CD14-positive monocyte (primary cell): ENCODE measurements around the gene SPATA6L. TPM values are rescaled to one million over a fixed set of nuclear protein-coding genes. Genes with fewer than 3 reads are reported as not detected.

Source experiments
- DNase-seq, 3 donors: peaks; one replicate each; pipeline ENCODE4 v3.0.0-alpha.2; 2011 to 2022
- H2AFZ ChIP-seq: 2 replicates; pipeline ENCODE4 v1.6.0; 2012; ENCODE audit warnings: mild to moderate bottlenecking, low read depth, low read length, inconsistent platforms; ENCODE audit not compliant: insufficient read depth, poor library complexity, severe bottlenecking
- H3K27ac ChIP-seq, 2 donors: 1 replicate in 1 of 2; 2 replicates in 1 of 2; pipeline ENCODE4 v1.5.1; 2012 to 2013; ENCODE audit warnings: low read length in 2 of 2, control low read depth in 1 of 2, inconsistent platforms in 1 of 2, low read depth in 1 of 2, mild to moderate bottlenecking in 1 of 2
- H3K27me3 ChIP-seq, 2 donors: one replicate each; pipeline versions ENCODE4 v1.6.0 to v1.6.1; 2011 to 2013; ENCODE audit warnings: low read length in 2 of 2; ENCODE audit not compliant: control insufficient read depth in 2 of 2, insufficient read depth in 2 of 2
- H3K36me3 ChIP-seq, 2 donors: replicated peaks in 1 of 2; 1 replicate in 1 of 2; 2 replicates in 1 of 2; pipeline versions ENCODE4 v1.5.1 to v1.6.1; 2012 to 2013; ENCODE audit warnings: low read length in 2 of 2, control low read depth in 1 of 2, inconsistent platforms in 1 of 2, mild to moderate bottlenecking in 1 of 2; ENCODE audit not compliant: insufficient read depth in 2 of 2, control insufficient read depth in 1 of 2
- H3K4me1 ChIP-seq, 2 donors: 1 replicate in 1 of 2; 2 replicates in 1 of 2; pipeline versions ENCODE4 v1.5.1 to v1.6.1; 2012 to 2013; ENCODE audit warnings: low read length in 2 of 2, control low read depth in 1 of 2, inconsistent platforms in 1 of 2, mild to moderate bottlenecking in 1 of 2, moderate library complexity in 1 of 2; ENCODE audit not compliant: insufficient read depth in 2 of 2, control insufficient read depth in 1 of 2
- H3K4me2 ChIP-seq: replicated peaks from 2 replicates; pipeline ENCODE3; 2012; ENCODE audit warnings: low read length, moderate library complexity, mild to moderate bottlenecking; ENCODE audit not compliant: poor library complexity, severe bottlenecking; ENCODE audit errors: extremely low read depth
- H3K4me3 ChIP-seq, 3 experiments: fragments of 200-600 bp in 1 of 3; sonication (generic) in 1 of 3; replicated peaks in 1 of 3; 1 replicate in 2 of 3; 2 replicates in 1 of 3; pipeline ENCODE4 v1.5.1; 2011 to 2013; ENCODE audit warnings: low read length in 3 of 3, mild to moderate bottlenecking in 3 of 3, control low read depth in 2 of 3, low read depth in 2 of 3, inconsistent platforms in 1 of 3, moderate library complexity in 1 of 3
- H3K79me2 ChIP-seq: 2 replicates; pipeline ENCODE4 v1.6.0; 2012; ENCODE audit warnings: mild to moderate bottlenecking, control low read depth, inconsistent platforms, low read length, moderate library complexity; ENCODE audit not compliant: insufficient read depth
- H3K9ac ChIP-seq: 2 replicates; pipeline ENCODE4 v1.6.0; 2017; ENCODE audit warnings: low read length, mild to moderate bottlenecking; ENCODE audit not compliant: insufficient read depth, poor library complexity, severe bottlenecking
- H3K9me3 ChIP-seq, 2 donors: replicated peaks in 1 of 2; 1 replicate in 1 of 2; 2 replicates in 1 of 2; pipeline versions ENCODE4 v1.5.1 to v1.6.1; 2012 to 2013; ENCODE audit warnings: low read length in 2 of 2, control low read depth in 1 of 2; ENCODE audit not compliant: control insufficient read depth in 1 of 2, insufficient read depth in 1 of 2
- H4K20me1 ChIP-seq: 2 replicates; pipeline ENCODE4 v1.6.0; 2012; ENCODE audit warnings: mild to moderate bottlenecking, low read length, control low read depth, moderate library complexity; ENCODE audit not compliant: insufficient read depth
- H3K27ac Mint-ChIP-seq, 7 donors: one replicate each; pipeline ENCODE4 v1.8.0; 2020; ENCODE audit warnings: mild to moderate bottlenecking in 7 of 7, mixed read lengths in 7 of 7, moderate library complexity in 6 of 7, inconsistent platforms in 2 of 7
- H3K27me3 Mint-ChIP-seq, 3 donors: one replicate each; pipeline ENCODE4 v1.8.0; 2021 to 2022; ENCODE audit warnings: low read depth in 3 of 3, mild to moderate bottlenecking in 3 of 3, mixed read lengths in 3 of 3, moderate library complexity in 3 of 3, inconsistent platforms in 1 of 3
- H3K36me3 Mint-ChIP-seq, 2 donors: one replicate each; pipeline ENCODE4 v1.8.0; 2020; ENCODE audit warnings: mixed read lengths in 2 of 2, inconsistent platforms in 1 of 2, mild to moderate bottlenecking in 1 of 2
- H3K4me1 Mint-ChIP-seq: one replicate; pipeline ENCODE4 v1.8.0; 2020; ENCODE audit warnings: mild to moderate bottlenecking, mixed read lengths
- H3K4me3 Mint-ChIP-seq, 2 donors: one replicate each; pipeline ENCODE4 v1.8.0; 2020; ENCODE audit warnings: mild to moderate bottlenecking in 2 of 2, mixed read lengths in 2 of 2, moderate library complexity in 1 of 2
- H3K9me3 Mint-ChIP-seq, 7 donors: one replicate each; pipeline ENCODE4 v1.8.0; 2020 to 2022; ENCODE audit warnings: mixed read lengths in 7 of 7, mild to moderate bottlenecking in 6 of 7, moderate library complexity in 6 of 7, inconsistent platforms in 2 of 7
- CTCF ChIP-seq: fragments of 200-600 bp; IDR thresholded peaks from one replicate; pipeline ENCODE4 v1.8.0; 2022; ENCODE audit warnings: antibody characterized with exemption, mild to moderate bottlenecking
- WGBS: methylation state at CpG from one replicate; pipeline ENCODE4 v1.1.5; 2013; ENCODE audit warnings: missing lambda C conversion rate; ENCODE audit not compliant: insufficient coverage; 5-methylcytosine and 5-hydroxymethylcytosine counted together
- intact Hi-C, 2 donors: fragments of 100-400 bp; cut with micrococcal nuclease; formaldehyde crosslinking; loops; one replicate each; pipeline versions ENCODE4 v1.15.0 to v1.15.1; 2023
- polyA plus RNA-seq, 3 donors: library from polyadenylated mRNA; depleted of rRNA in 1 of 3; unstranded in 2 of 3; stranded (reverse) in 1 of 3; fragments of 300-500 nt in 2 of 3; fragments of >200 nt in 1 of 3; fragmentation: Illumina TruSeq in 2 of 3; gene quantifications; 1 replicate in 2 of 3; 2 replicates in 1 of 3; pipeline ENCODE4 v1.2.3, GENCODE V29; 2012 to 2021

SPATA6L gene
- polyA plus RNA-seq, 3 donors = not detected

GRCh38 chr9:4654538-4654937 is 11.7 kb downstream of the SPATA6L start:
- no peak for DNase-seq
- H3K27me3 Mint-ChIP-seq = peaks cover 26 to 38% (median 31%) of the 10 kb centered on the region in 3 donors
- H3K27ac ChIP-seq = no peak overlapping the region
- no peaks in the 10 kb centered on the region for H3K4me1 ChIP-seq
- H3K27me3 ChIP-seq = no peaks in the 10 kb centered on the region
- H3K9me3 Mint-ChIP-seq = peaks cover 0 to 3% (median 0%) of the 10 kb centered on the region in 7 donors
- H3K36me3 Mint-ChIP-seq = no peaks in the 10 kb centered on the region
- no peak for TF ChIP-seq CTCF
- no peaks in the 10 kb centered on the region for H3K36me3 ChIP-seq
- no peaks in the 10 kb centered on the region for H3K9me3 ChIP-seq
- no peak overlapping the region for H3K4me3 ChIP-seq
- no peaks in the 10 kb centered on the region for H3K4me1 Mint-ChIP-seq
- no peak overlapping the region for H2AFZ ChIP-seq
- peak overlapping the region in 1 of 7 donors; percentile 27 for H3K27ac Mint-ChIP-seq
- no peaks in the 10 kb centered on the region for H4K20me1 ChIP-seq
- intact Hi-C loops = no loop called here
- no peak overlapping the region for H3K4me2 ChIP-seq
- no peaks in the 10 kb centered on the region for H3K79me2 ChIP-seq
- no peak overlapping the region for H3K4me3 Mint-ChIP-seq
- 88% methylated on average over 8 of the region's 10 CpGs for WGBS
- no peak overlapping the region for H3K9ac ChIP-seq

- Histone ChIP-seq H3K4me1 (no peaks in the 10 kb centered on the region), H3K4me2 (no peak overlapping the region), H3K9me3 (no peaks in the 10 kb centered on the region), H3K4me3 (no peak overlapping the region), H3K36me3 (no peaks in the 10 kb centered on the region), H3K9ac (no peak overlapping the region), H2AFZ (no peak overlapping the region), H3K27me3 (no peaks in the 10 kb centered on the region), H4K20me1 (no peaks in the 10 kb centered on the region), H3K79me2 (no peaks in the 10 kb centered on the region), H3K27ac (no peak overlapping the region)
- no peak overlapping the region for H3K27ac Mint-ChIP-seq
- H3K36me3 Mint-ChIP-seq = no peaks in the 10 kb centered on the region
- H3K9me3 Mint-ChIP-seq = peaks cover 0 to 3% (median 0%) of the 10 kb centered on the region in 7 donors
- TF ChIP-seq CTCF = no peak
- H3K4me1 Mint-ChIP-seq = no peaks in the 10 kb centered on the region
- no peak for DNase-seq
- 100% methylated on average over 5 of the region's 9 CpGs for WGBS
- H3K4me3 Mint-ChIP-seq = no peak overlapping the region
- H3K27me3 Mint-ChIP-seq = peaks cover 24 to 34% (median 29%) of the 10 kb centered on the region in 3 donors
- intact Hi-C loops = no loop called here
Measured at GRCh38 chr9:4654084-4654483, 12.2 kb downstream of the SPATA6L start.
